Sigmoid colon (tissue), 4 donors: ENCODE results near the gene NT5C1B.

Experiments
- EP300 ChIP-seq, 4 donors: sonication (generic); formaldehyde crosslinking; IDR thresholded peaks; one replicate each; pipeline ENCODE4 v1.6.1; 2017; ENCODE audit warnings: antibody characterized with exemption in 4 of 4
- POLR2A ChIP-seq, 2 donors: fragments of 450-650 bp; IDR thresholded peaks; one replicate each; pipeline ENCODE4 v1.6.1; 2016; ENCODE audit warnings: antibody characterized with exemption in 2 of 2, mild to moderate bottlenecking in 2 of 2, moderate library complexity in 2 of 2
- TF ChIP-seq, protein P1 (sequence below), 4 experiments: fragments of 450-650 bp in 3 of 4; fragments of 200-600 bp in 1 of 4; IDR thresholded peaks; one replicate each; pipeline ENCODE4 v1.5.1; 2016 to 2019; ENCODE audit warnings: antibody characterized with exemption in 4 of 4, mild to moderate bottlenecking in 3 of 4, moderate library complexity in 2 of 4

DNA sequence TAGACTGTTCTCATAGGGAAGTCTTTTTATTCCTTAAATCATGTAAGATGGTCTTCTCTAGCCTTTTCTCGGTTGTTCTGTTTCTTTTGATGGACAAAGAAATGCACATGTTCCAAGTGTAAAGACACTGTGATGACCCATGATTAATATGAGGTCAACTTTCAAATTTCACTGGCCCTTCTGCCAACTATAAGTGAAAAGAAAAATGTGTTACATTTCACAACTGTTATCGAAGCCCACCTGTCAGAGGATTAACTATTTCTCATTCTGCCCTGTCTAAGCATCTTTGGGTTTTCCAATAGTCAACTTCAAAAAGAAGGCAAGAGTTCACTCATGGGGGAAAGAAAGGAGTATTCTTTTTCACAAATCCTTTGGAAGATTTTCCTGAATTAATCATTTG, 32.2 kb downstream of the NT5C1B start:
- TF ChIP-seq POLR2A (IDR thresholded peaks at IDR 0.05): no peak
- TF ChIP-seq, protein P1, sequence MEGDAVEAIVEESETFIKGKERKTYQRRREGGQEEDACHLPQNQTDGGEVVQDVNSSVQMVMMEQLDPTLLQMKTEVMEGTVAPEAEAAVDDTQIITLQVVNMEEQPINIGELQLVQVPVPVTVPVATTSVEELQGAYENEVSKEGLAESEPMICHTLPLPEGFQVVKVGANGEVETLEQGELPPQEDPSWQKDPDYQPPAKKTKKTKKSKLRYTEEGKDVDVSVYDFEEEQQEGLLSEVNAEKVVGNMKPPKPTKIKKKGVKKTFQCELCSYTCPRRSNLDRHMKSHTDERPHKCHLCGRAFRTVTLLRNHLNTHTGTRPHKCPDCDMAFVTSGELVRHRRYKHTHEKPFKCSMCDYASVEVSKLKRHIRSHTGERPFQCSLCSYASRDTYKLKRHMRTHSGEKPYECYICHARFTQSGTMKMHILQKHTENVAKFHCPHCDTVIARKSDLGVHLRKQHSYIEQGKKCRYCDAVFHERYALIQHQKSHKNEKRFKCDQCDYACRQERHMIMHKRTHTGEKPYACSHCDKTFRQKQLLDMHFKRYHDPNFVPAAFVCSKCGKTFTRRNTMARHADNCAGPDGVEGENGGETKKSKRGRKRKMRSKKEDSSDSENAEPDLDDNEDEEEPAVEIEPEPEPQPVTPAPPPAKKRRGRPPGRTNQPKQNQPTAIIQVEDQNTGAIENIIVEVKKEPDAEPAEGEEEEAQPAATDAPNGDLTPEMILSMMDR (IDR thresholded peaks at IDR 0.05): no peak
- no peak for TF ChIP-seq EP300 (IDR thresholded peaks at IDR 0.05)
